Astrocyte of the spinal cord (primary cell): ENCODE measurements around the gene ADPRH.
A peak's percentile ranks its signal among the peaks of the same experiment; 100 is the strongest.

Source experiments
- DNase-seq: peaks from one replicate; pipeline ENCODE4 v3.0.0; 2011; ENCODE audit warnings: low read depth, low spot score
- H3K4me3 ChIP-seq: 2 replicates; pipeline ENCODE4 v1.5.1; 2011; ENCODE audit warnings: low read depth, mild to moderate bottlenecking, low read length, moderate library complexity
- CTCF ChIP-seq: IDR thresholded peaks from 2 replicates; pipeline ENCODE4 v1.5.1; 2012; ENCODE audit warnings: low read depth, mild to moderate bottlenecking, low read length, inconsistent platforms
- in situ Hi-C: cut with HindIII; loops from 2 replicates; pipeline ENCODE4 v1.10.0; 2017; ENCODE audit warnings: low sequenced_read_pairs

ADPRH gene

GRCh38 chr3:119570229-119570628, 9.1 kb upstream of the ADPRH start:
- no peak overlapping the region for H3K4me3 ChIP-seq
- in situ Hi-C loops = no loop called here
- no peak for DNase-seq
- no peak for TF ChIP-seq CTCF

- no peak for DNase-seq
- no peak overlapping the region for H3K4me3 ChIP-seq
- TF ChIP-seq CTCF = no peak
- in situ Hi-C loops = no loop called here
Measured at GRCh38 chr3:119571230-119571629, 8.1 kb upstream of the ADPRH start.

GRCh38 chr3:119571688-119572087, 7.6 kb upstream of the ADPRH start:
- no peak for TF ChIP-seq CTCF
- in situ Hi-C loops = no loop called here
- H3K4me3 ChIP-seq = no peak overlapping the region
- DNase-seq = no peak

- no peak overlapping the region for H3K4me3 ChIP-seq
- in situ Hi-C loops = no loop called here
- no peak for TF ChIP-seq CTCF
- DNase-seq = no peak
Measured at GRCh38 chr3:119575507-119575906, 3.8 kb upstream of the ADPRH start.

- in situ Hi-C loops = no loop called here
Measured at GRCh38 chr3:119580067-119580760, 922 bp downstream of the ADPRH start.

GRCh38 chr3:119582178-119582577, 2.9 kb downstream of the ADPRH start:
- DNase-seq = no peak
- no peak for TF ChIP-seq CTCF
- in situ Hi-C loops = no loop called here
- H3K4me3 ChIP-seq = no peak overlapping the region

More at GRCh38 chr3:119580067-119580760, 922 bp downstream of the ADPRH start:
- no peak for TF ChIP-seq CTCF
- no peak for DNase-seq
- H3K4me3 ChIP-seq = peak overlapping the region; percentile 56

- DNase-seq = no peak
- no peak overlapping the region for H3K4me3 ChIP-seq
- no peak for TF ChIP-seq CTCF
- in situ Hi-C loops = no loop called here
Measured at GRCh38 chr3:119585208-119585607, 5.9 kb downstream of the ADPRH start.
